ENCODE measurements around the gene TBR1. TPM values are rescaled to one million over a fixed set of nuclear protein-coding genes. Genes with fewer than 3 reads are reported as not detected.

The TBR1 gene
- total RNA-seq, 1 donor from 2014 or later = not detected

DNA sequence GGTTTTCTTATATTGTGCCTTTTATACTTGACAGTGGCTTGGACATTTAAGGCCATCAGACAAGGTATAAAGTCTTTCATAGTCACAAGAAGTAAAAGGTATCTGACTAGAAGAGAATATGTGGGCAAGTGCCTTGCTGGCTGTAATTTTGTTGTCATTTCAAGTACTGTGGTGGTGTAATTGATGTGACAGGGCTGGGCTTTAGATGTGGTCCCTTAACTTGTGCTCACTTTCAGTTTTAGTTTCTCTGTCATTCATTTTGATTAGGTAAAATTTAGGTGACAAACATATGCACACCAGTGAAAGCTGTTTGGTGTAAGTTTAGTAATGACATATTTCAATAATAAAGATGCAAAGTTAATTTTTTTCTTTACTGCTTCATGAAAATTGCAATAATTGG, 31.2 kb upstream of the TBR1 start:
- no peak for DNase-seq
- TF ChIP-seq, protein P1, sequence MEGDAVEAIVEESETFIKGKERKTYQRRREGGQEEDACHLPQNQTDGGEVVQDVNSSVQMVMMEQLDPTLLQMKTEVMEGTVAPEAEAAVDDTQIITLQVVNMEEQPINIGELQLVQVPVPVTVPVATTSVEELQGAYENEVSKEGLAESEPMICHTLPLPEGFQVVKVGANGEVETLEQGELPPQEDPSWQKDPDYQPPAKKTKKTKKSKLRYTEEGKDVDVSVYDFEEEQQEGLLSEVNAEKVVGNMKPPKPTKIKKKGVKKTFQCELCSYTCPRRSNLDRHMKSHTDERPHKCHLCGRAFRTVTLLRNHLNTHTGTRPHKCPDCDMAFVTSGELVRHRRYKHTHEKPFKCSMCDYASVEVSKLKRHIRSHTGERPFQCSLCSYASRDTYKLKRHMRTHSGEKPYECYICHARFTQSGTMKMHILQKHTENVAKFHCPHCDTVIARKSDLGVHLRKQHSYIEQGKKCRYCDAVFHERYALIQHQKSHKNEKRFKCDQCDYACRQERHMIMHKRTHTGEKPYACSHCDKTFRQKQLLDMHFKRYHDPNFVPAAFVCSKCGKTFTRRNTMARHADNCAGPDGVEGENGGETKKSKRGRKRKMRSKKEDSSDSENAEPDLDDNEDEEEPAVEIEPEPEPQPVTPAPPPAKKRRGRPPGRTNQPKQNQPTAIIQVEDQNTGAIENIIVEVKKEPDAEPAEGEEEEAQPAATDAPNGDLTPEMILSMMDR (IDR thresholded peaks at IDR 0.05; ENCODE audit: partially characterized antibody, unreplicated experiment) = no peak
- H3K27ac Mint-ChIP-seq (ENCODE audit: unreplicated experiment) = no peak overlapping the region
- H3K27me3 Mint-ChIP-seq (ENCODE audit: unreplicated experiment) = no peaks in the 10 kb centered on the region
- H3K4me3 Mint-ChIP-seq (ENCODE audit: unreplicated experiment) = no peak overlapping the region
- H3K36me3 Mint-ChIP-seq (ENCODE audit: unreplicated experiment) = no peaks in the 10 kb centered on the region
- H3K9me3 Mint-ChIP-seq (ENCODE audit: unreplicated experiment) = no peaks in the 10 kb centered on the region
- H3K4me1 Mint-ChIP-seq (ENCODE audit: low read depth, unreplicated experiment) = peaks cover 2% of the 10 kb centered on the region

DNA sequence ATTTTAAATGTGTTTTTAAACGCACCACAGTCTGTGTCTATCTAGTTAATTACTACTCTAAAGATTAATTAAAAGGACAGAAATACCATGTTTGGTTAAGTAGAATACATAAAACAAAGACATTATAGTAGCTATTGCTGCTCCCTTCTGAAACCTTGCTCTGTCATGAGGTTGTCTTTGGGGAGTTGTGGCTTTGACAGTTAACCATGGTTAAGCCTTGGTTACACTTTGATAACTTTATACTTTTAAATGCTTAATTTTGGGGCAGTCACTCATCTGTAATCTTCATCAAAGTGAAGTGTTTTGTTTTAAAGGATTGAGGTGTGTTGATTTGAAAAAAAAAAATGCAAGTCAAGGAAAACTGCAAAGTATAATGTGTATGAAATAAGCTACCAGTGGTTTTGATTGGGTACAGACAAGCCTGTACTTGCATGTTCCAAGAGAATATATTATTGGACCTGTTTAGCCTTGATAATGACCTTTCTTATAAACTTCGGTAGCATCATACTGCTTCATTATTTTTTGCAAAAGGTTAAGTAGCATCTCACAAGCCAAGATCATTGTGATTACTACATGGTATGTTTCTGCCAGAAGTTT, 29.8 kb upstream of the TBR1 start:
- H3K36me3 Mint-ChIP-seq (ENCODE audit: unreplicated experiment) = no peaks in the 10 kb centered on the region
- H3K27ac Mint-ChIP-seq (ENCODE audit: unreplicated experiment) = no peak overlapping the region
- H3K9me3 Mint-ChIP-seq (ENCODE audit: unreplicated experiment) = no peaks in the 10 kb centered on the region
- no peak overlapping the region for H3K4me3 Mint-ChIP-seq (ENCODE audit: unreplicated experiment)
- no peak for DNase-seq
- peaks cover 2% of the 10 kb centered on the region for H3K4me1 Mint-ChIP-seq (ENCODE audit: low read depth, unreplicated experiment)
- no peaks in the 10 kb centered on the region for H3K27me3 Mint-ChIP-seq (ENCODE audit: unreplicated experiment)
- TF ChIP-seq, protein P1 (IDR thresholded peaks at IDR 0.05; ENCODE audit: partially characterized antibody, unreplicated experiment) = no peak

DNA sequence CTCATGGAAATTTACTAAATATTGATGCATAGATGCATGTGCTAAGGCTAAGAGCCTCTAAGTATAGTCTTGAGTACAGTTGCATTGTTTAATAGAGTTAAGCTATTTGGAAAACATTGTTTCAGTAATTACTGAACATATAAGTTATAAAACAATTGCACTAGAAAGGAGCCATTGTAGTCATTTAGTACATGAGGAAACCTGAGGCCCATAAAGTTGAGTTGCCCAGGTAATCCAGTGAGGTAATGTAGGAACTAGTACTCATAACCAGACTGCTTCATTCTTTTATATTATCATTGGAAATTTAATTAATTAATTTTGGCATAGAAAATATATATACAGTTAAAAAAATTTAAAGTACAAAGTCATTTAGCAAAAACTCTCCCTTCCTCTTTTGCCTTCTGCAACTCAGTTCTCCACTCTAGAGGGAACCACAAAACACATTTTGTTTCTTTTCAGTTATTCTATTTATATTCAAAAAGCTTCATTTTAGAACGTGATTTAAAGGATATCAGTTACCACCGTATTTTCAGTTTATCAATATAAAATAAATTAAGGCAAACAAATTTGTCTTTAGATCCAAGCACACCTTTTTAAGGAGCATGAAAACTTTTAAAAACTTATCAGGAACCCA, 27.8 kb upstream of the TBR1 start:
- DNase-seq = no peak
- H3K27ac Mint-ChIP-seq (ENCODE audit: unreplicated experiment) = no peak overlapping the region
- H3K36me3 Mint-ChIP-seq (ENCODE audit: unreplicated experiment) = no peaks in the 10 kb centered on the region
- H3K9me3 Mint-ChIP-seq (ENCODE audit: unreplicated experiment) = peaks cover 2% of the 10 kb centered on the region
- peaks cover 4% of the 10 kb centered on the region for H3K4me1 Mint-ChIP-seq (ENCODE audit: low read depth, unreplicated experiment)
- TF ChIP-seq, protein P1 (IDR thresholded peaks at IDR 0.05; ENCODE audit: partially characterized antibody, unreplicated experiment) = no peak
- no peak overlapping the region for H3K4me3 Mint-ChIP-seq (ENCODE audit: unreplicated experiment)
- H3K27me3 Mint-ChIP-seq (ENCODE audit: unreplicated experiment) = no peaks in the 10 kb centered on the region

DNA sequence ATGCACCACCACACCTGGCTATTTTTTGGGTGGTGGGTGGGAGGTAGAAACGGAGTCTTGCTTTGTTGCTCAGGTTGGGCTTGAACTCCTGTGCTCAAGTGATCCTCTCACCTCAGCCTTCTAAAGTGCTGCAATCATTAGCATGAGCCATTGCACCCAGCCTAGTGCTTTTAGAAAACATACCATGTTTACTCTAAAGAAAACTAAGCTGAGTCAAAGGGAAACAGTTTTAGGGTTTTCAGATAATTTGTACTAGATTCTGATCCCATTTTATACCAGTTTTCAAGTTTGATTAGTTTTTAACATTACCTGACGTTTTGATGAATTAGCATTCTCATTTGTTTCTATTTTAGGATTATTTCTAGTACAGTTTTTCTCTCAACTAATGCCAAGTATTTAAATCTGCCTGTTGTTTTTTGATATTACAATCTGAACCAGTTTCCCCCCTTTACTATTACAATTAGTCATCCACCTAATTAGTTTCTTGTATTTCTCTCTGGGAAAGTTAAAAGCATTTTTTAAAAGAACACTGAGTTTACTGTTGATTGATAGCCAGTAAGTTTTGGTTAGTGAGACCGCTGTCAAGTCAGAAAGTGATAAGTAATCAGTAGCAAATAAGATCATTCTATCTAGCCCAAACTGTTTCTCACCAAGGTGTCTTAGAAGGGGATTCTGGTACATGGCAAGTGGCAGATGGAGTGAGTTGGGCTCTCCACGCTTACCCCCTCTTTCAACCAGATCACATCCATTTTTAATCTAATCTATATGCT, 24.2 kb upstream of the TBR1 start:
- TF ChIP-seq, protein P1 (IDR thresholded peaks at IDR 0.05; ENCODE audit: partially characterized antibody, unreplicated experiment) = no peak
- Mint-ChIP-seq H3K27me3 (ENCODE audit: unreplicated experiment) (no peaks in the 10 kb centered on the region), H3K36me3 (ENCODE audit: unreplicated experiment) (no peaks in the 10 kb centered on the region), H3K27ac (ENCODE audit: unreplicated experiment) (no peak overlapping the region), H3K9me3 (ENCODE audit: unreplicated experiment) (peaks cover 2% of the 10 kb centered on the region), H3K4me1 (ENCODE audit: low read depth, unreplicated experiment) (peaks cover 1% of the 10 kb centered on the region), H3K4me3 (ENCODE audit: unreplicated experiment) (no peak overlapping the region)
- DNase-seq = no peak

DNA sequence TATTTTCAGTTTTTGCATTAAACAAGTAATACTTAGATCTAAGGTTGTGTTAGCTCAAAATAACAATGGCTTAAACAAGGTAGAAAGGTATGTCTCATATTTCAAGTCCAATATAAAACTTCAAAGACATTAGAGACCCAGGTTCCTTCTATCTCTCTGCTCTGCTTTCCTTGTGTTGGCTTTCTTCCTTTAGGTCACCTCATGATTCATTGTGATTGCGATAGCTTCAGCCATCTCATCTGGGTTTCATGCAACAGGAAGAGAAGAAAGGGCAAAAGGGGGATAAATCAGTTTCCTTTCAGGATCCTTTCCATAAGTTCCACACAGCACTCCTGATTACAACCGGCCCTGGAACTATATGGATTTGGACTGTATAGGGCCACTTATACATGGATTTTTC, 16.0 kb upstream of the TBR1 start:
- no peaks in the 10 kb centered on the region for H3K36me3 Mint-ChIP-seq (ENCODE audit: unreplicated experiment)
- no peaks in the 10 kb centered on the region for H3K27me3 Mint-ChIP-seq (ENCODE audit: unreplicated experiment)
- H3K4me1 Mint-ChIP-seq (ENCODE audit: low read depth, unreplicated experiment) = no peaks in the 10 kb centered on the region
- peaks cover 2% of the 10 kb centered on the region for H3K9me3 Mint-ChIP-seq (ENCODE audit: unreplicated experiment)
- no peak for DNase-seq
- H3K4me3 Mint-ChIP-seq (ENCODE audit: unreplicated experiment) = no peak overlapping the region
- H3K27ac Mint-ChIP-seq (ENCODE audit: unreplicated experiment) = no peak overlapping the region
- TF ChIP-seq, protein P1 (IDR thresholded peaks at IDR 0.05; ENCODE audit: partially characterized antibody, unreplicated experiment) = no peak

Measured in glutamatergic neuron (in vitro differentiated cells).